ENCODE data around the gene DBX2.

The DBX2 gene

DNA sequence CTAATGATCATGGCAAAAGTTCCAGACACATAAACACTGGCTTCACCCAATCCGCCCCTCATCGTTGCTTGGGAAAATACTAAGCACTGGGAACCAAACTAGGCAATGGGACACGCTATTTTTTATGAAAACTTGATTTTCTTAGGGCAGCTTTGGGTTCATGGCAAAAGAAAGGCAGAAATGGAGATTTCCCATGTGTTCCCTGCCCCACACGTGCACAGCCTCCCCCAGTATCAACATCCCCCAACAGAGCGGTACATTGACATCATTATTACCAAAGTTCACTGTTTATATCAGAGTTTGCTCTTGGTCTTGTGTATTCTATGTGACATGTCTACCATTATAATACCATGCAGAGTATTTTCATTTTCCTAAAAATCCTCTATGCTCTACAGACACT lies 71.0 kb downstream of the DBX2 start:
- in situ Hi-C loops (cut with MboI; ENCODE audit: low sequenced_read_pairs, unreplicated experiment), result no loop called here
- TF ChIP-seq, protein P1, sequence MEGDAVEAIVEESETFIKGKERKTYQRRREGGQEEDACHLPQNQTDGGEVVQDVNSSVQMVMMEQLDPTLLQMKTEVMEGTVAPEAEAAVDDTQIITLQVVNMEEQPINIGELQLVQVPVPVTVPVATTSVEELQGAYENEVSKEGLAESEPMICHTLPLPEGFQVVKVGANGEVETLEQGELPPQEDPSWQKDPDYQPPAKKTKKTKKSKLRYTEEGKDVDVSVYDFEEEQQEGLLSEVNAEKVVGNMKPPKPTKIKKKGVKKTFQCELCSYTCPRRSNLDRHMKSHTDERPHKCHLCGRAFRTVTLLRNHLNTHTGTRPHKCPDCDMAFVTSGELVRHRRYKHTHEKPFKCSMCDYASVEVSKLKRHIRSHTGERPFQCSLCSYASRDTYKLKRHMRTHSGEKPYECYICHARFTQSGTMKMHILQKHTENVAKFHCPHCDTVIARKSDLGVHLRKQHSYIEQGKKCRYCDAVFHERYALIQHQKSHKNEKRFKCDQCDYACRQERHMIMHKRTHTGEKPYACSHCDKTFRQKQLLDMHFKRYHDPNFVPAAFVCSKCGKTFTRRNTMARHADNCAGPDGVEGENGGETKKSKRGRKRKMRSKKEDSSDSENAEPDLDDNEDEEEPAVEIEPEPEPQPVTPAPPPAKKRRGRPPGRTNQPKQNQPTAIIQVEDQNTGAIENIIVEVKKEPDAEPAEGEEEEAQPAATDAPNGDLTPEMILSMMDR (IDR thresholded peaks at IDR 0.05; ENCODE audit: borderline replicate concordance, control extremely low read depth, extremely low read depth, insufficient read depth, missing control alignments), result no peak
- no peak for DNase-seq (ENCODE audit: low spot score)

DNA sequence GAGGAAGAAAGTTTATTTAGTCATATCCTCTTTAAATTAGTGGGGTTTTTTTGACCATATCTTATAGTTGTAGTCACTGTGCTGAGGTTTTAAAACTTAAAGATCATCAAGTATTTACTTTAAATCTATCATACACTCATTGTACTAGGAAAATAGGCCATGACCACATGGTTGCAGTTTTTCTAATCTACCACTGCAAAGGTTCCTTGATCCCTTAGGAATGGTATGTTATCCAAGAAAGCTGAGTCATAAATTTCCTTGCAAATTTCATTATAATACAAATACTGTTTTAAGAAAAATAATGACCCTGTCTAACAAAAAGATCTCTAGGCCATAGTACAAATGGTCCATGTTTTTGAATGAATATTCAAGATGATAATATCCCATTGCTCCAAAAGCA lies 74.7 kb downstream of the DBX2 start:
- no peak for DNase-seq (ENCODE audit: low spot score)
- in situ Hi-C loops (cut with MboI; ENCODE audit: low sequenced_read_pairs, unreplicated experiment), result no loop called here
- TF ChIP-seq, protein P1 (IDR thresholded peaks at IDR 0.05; ENCODE audit: borderline replicate concordance, control extremely low read depth, extremely low read depth, insufficient read depth, missing control alignments), result no peak

DNA sequence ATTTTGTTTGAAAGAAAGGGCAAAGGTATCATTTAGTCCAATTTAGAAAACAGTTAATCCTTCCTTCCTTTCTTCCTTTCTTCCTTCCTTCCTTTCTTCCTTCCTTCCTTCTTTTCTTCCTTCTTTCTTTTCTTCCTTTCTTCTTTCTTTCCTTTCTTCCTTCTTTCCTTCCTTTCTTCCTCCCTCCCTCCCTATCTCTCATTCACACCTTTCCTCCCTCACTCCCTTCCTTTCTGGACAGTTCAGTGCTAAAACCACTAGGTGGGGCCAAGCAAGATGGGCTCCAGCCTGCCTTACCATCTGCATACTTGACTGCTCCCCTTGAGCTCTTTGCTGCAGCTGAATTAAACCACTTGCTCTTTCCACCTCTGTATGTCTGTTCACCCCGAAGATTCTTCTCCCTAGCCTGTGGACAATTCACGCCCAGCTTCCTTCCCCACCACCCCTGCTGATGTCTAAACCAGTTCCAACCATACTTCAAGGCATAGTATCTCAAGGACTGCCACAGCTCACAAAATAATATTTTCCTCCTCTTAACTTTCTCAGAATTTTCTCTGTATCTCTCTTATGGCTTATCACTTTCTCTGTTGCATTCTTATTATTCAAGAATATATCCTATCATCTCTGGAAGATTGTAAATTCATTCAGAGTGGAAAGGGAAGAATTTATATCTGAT lies 78.0 kb downstream of the DBX2 start:
- in situ Hi-C loops (cut with MboI; ENCODE audit: low sequenced_read_pairs, unreplicated experiment), result no loop called here
- TF ChIP-seq, protein P1 (IDR thresholded peaks at IDR 0.05; ENCODE audit: borderline replicate concordance, control extremely low read depth, extremely low read depth, insufficient read depth, missing control alignments), result peak; percentile 41
- DNase-seq (ENCODE audit: low spot score), result peak; percentile 32

DNA sequence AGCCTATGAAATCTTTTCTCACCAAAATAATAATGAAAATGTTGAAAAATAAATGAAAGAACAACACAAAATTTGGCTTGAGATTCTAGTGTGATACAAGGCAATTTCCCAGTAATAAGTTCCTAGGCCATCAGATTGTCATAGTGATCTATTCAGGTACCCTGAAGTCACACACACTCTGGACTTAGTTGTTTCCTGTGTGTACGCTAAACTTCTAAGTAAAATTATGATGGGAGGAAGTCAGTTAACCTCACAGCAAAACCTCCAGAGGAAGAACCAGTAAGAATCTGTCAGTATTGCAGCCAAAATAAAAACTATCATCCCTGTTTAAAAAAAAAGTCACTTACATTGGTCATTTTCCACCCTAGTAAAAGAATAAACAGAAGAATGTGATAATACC lies 81.9 kb downstream of the DBX2 start:
- TF ChIP-seq, protein P1 (IDR thresholded peaks at IDR 0.05; ENCODE audit: borderline replicate concordance, control extremely low read depth, extremely low read depth, insufficient read depth, missing control alignments), result no peak
- in situ Hi-C loops (cut with MboI; ENCODE audit: low sequenced_read_pairs, unreplicated experiment), result no loop called here
- DNase-seq (ENCODE audit: low spot score), result no peak

Data from GM13976 (cell line).